Measurements from ENCODE around the gene IGFL1. TPM values are rescaled to one million over a fixed set of nuclear protein-coding genes. Genes with fewer than 3 reads are reported as not detected.

Gene IGFL1
- total RNA-seq, 1 experiment from 2014 or later = not detected

DNA sequence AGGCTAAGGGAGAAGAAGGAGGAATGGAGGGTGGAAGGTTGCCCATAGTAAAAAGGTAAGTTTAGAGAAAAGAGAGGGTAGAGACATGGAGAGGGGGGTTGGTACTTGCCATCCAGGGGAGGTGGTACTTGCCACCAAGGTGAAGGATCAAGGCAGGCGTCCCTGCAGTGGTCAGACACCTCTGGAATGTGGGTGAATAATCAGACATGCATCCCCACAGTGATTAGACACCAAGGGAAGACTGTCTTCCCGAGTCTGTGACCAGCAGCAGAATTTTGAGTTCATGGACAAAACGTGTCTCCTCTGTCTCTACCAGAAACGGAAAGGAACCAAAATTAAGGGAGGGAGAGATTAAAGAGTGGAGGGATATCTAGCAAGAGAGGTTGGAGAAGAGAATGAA, 27.1 kb upstream of the IGFL1 start (continued):
- TF ChIP-seq, protein P1, sequence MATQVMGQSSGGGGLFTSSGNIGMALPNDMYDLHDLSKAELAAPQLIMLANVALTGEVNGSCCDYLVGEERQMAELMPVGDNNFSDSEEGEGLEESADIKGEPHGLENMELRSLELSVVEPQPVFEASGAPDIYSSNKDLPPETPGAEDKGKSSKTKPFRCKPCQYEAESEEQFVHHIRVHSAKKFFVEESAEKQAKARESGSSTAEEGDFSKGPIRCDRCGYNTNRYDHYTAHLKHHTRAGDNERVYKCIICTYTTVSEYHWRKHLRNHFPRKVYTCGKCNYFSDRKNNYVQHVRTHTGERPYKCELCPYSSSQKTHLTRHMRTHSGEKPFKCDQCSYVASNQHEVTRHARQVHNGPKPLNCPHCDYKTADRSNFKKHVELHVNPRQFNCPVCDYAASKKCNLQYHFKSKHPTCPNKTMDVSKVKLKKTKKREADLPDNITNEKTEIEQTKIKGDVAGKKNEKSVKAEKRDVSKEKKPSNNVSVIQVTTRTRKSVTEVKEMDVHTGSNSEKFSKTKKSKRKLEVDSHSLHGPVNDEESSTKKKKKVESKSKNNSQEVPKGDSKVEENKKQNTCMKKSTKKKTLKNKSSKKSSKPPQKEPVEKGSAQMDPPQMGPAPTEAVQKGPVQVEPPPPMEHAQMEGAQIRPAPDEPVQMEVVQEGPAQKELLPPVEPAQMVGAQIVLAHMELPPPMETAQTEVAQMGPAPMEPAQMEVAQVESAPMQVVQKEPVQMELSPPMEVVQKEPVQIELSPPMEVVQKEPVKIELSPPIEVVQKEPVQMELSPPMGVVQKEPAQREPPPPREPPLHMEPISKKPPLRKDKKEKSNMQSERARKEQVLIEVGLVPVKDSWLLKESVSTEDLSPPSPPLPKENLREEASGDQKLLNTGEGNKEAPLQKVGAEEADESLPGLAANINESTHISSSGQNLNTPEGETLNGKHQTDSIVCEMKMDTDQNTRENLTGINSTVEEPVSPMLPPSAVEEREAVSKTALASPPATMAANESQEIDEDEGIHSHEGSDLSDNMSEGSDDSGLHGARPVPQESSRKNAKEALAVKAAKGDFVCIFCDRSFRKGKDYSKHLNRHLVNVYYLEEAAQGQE (IDR thresholded peaks at IDR 0.05; ENCODE audit: low read depth) = no peak
- TF ChIP-seq ZFX (IDR thresholded peaks at IDR 0.05) = no peak
- TF ChIP-seq POLR2AphosphoS5 (IDR thresholded peaks at IDR 0.05; ENCODE audit: low read depth, low read length) = no peak
- no peak for TF ChIP-seq CEBPB (IDR thresholded peaks at IDR 0.05; ENCODE audit: low read depth)
- no peak for TF ChIP-seq CBX3 (IDR thresholded peaks at IDR 0.05; ENCODE audit: low read depth)
- no peak for TF ChIP-seq EZH2 (IDR thresholded peaks at IDR 0.05)
- no peak for TF ChIP-seq SIN3A (IDR thresholded peaks at IDR 0.05; ENCODE audit: low read depth)
- TF ChIP-seq TCF7L2 (IDR thresholded peaks at IDR 0.05; ENCODE audit: borderline replicate concordance, extremely low read depth, insufficient read depth, insufficient read length) = no peak

DNA sequence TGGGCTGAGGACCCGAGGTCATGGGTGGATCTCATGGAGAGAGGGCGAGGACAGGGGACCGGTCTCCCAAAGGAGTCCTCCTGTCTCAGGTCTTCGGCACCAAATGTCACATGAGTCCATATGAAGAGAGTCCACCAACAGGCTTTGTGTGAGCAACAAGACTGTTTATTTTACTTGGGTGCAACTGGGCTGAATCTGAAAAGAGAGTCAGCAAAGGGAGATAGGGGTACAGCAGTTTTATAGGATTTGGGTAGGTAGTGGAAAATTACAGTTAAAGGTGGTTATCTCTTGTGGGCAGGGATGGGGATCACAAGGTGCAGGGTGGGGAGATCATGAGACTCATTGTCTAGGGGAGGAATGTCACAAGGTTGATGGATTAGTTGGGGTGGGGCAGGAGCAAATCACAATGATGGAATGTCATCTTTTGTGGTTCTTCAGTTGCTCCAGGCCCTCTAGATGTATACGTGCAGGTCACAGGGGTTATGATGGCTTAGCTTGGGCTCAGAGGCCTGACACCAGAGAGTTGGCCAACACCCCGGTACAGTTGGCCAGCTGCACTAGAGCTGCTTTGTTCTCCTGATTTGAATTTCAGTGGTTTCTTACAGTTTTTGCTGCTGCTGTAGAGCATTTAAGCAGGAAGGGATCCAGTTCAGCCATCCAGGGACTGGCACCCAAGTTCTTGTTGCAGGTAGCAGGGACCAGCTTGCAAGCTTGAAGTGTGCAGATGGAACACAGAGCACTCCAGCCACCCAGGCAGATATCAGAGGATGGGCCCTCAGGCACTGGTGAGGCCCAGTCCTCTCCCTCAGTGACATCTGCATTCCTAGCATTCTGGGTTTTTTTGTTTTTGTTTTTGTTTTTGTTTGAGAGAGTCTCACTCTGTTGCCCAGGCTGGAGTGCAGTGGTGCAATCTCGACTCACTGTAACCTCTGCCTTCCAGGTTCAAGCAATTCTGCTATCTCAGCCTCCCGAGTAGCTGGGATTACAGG, 26.4 kb upstream of the IGFL1 start:
- ATAC-seq (peak; percentile 41; the same call in 1 of the 2 replicates), DNase-seq (ENCODE audit: low read depth, low spot score) (no peak)
- no peak overlapping the region for H2AFZ ChIP-seq (ENCODE audit: low read depth, low read length, poor library complexity, severe bottlenecking)
- no TSS peak for BruUV-seq (replicated peaks)
- TF ChIP-seq EGR1 (IDR thresholded peaks at IDR 0.05; ENCODE audit: low read depth) (no peak), ELF1 (IDR thresholded peaks at IDR 0.05; ENCODE audit: borderline replicate concordance, low read depth) (no peak), CEBPB (IDR thresholded peaks at IDR 0.05; ENCODE audit: low read depth) (no peak), FOSL1 (IDR thresholded peaks at IDR 0.05; ENCODE audit: low read depth) (no peak), POLR2A (IDR thresholded peaks at IDR 0.05; ENCODE audit: borderline replicate concordance, extremely low read depth, insufficient read depth, insufficient read length) (no peak), EZH2phosphoT487 (IDR thresholded peaks at IDR 0.05; ENCODE audit: borderline replicate concordance) (no peak), SP1 (IDR thresholded peaks at IDR 0.05; ENCODE audit: low read depth) (no peak), JUND (IDR thresholded peaks at IDR 0.05) (no peak), EZH2 (IDR thresholded peaks at IDR 0.05) (no peak), RAD21 (IDR thresholded peaks at IDR 0.05; ENCODE audit: low read depth) (no peak)
- TF ChIP-seq, protein P2, sequence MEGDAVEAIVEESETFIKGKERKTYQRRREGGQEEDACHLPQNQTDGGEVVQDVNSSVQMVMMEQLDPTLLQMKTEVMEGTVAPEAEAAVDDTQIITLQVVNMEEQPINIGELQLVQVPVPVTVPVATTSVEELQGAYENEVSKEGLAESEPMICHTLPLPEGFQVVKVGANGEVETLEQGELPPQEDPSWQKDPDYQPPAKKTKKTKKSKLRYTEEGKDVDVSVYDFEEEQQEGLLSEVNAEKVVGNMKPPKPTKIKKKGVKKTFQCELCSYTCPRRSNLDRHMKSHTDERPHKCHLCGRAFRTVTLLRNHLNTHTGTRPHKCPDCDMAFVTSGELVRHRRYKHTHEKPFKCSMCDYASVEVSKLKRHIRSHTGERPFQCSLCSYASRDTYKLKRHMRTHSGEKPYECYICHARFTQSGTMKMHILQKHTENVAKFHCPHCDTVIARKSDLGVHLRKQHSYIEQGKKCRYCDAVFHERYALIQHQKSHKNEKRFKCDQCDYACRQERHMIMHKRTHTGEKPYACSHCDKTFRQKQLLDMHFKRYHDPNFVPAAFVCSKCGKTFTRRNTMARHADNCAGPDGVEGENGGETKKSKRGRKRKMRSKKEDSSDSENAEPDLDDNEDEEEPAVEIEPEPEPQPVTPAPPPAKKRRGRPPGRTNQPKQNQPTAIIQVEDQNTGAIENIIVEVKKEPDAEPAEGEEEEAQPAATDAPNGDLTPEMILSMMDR (IDR thresholded peaks at IDR 0.05 in 2 of 3, conservative IDR thresholded peaks at IDR 0.05 in 1 of 3; ENCODE audit: borderline replicate concordance in 1 of 3, insufficient read depth in 1 of 3, low read depth in 2 of 3, low read length in 2 of 3) = no peak
- TF ChIP-seq, protein P3, sequence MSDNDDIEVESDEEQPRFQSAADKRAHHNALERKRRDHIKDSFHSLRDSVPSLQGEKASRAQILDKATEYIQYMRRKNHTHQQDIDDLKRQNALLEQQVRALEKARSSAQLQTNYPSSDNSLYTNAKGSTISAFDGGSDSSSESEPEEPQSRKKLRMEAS (IDR thresholded peaks at IDR 0.05) = no peak
- H3K27me3 ChIP-seq (ENCODE audit: insufficient read depth, low read length) = peaks cover 3% of the 10 kb centered on the region
- H3K27ac ChIP-seq (ENCODE audit: low read depth, low read length) = no peak overlapping the region
- no peak overlapping the region for H3K4me3 ChIP-seq (replicated peaks in 1 of 2; ENCODE audit: low read depth in 1 of 2, low read length in 2 of 2)
- peaks cover 14 to 44% of the 10 kb centered on the region in 2 experiments for H3K4me1 ChIP-seq (ENCODE audit: control insufficient read depth in 1 of 2, insufficient read depth in 2 of 2, low read length in 2 of 2)
- H3K4me2 ChIP-seq (ENCODE audit: low read length) = peak overlapping the region; percentile 29
- no peaks in the 10 kb centered on the region for H4K20me1 ChIP-seq (ENCODE audit: insufficient read depth)
- ChIA-PET CTCF (no interaction called here), RAD21 (ENCODE audit: low non-redundant PET in 1 of 2, low total read pairs in 2 of 2, uncharacterized antibody in 2 of 2, unreplicated experiment in 2 of 2) (no interaction called here), POLR2A (no interaction called here)
- no peaks in the 10 kb centered on the region for H3K36me3 ChIP-seq (ENCODE audit: control insufficient read depth in 1 of 2, insufficient read depth in 2 of 2, low read length in 2 of 2)
- no peaks in the 10 kb centered on the region for H3K9me3 ChIP-seq (ENCODE audit: control insufficient read depth in 1 of 2, insufficient read depth in 1 of 2, low read depth in 1 of 2, low read length in 2 of 2)
- intact Hi-C loops (cut with micrococcal nuclease) = no loop called here
- H3K79me2 ChIP-seq (ENCODE audit: insufficient read depth, low read length) = no peaks in the 10 kb centered on the region
- H3K9me2 ChIP-seq (ENCODE audit: insufficient read depth) = no peaks in the 10 kb centered on the region
- no peak overlapping the region for H3K9ac ChIP-seq (ENCODE audit: low read length)
